Measurements from ENCODE around the gene CPA2.
"Not testable (repeated sequence)": the region's sequence is repeated elsewhere in the genome, so short reads cannot be mapped to it uniquely, and the experiment has no call there.

CPA2 gene

GRCh38 chr7:130303127-130303526 lies 36.5 kb downstream of the CPA2 start:
- TF ChIP-seq SPI1 (IDR thresholded peaks at IDR 0.05; ENCODE audit: low read depth, low read length) (no peak), TAF1 (IDR thresholded peaks at IDR 0.05; ENCODE audit: low read depth, low read length) (no peak), POLR2A (IDR thresholded peaks at IDR 0.05; ENCODE audit: low read depth, low read length) (no peak), POU2F2 (IDR thresholded peaks at IDR 0.05; ENCODE audit: low read depth, low read length) (no peak), POLR2AphosphoS5 (IDR thresholded peaks at IDR 0.05; ENCODE audit: low read depth, low read length) (no peak), PAX5 (IDR thresholded peaks at IDR 0.05; ENCODE audit: insufficient read depth, low read length, severe bottlenecking) (no peak)
- FAIRE-seq (no peak), DNase-seq (ENCODE audit: insufficient read length, low spot score) (no peak)

GRCh38 chr7:130303551-130303950 lies 36.9 kb downstream of the CPA2 start:
- no peak for TF ChIP-seq TAF1 (IDR thresholded peaks at IDR 0.05; ENCODE audit: low read depth, low read length)
- TF ChIP-seq SPI1 (IDR thresholded peaks at IDR 0.05; ENCODE audit: low read depth, low read length), result no peak
- no peak for TF ChIP-seq POLR2A (IDR thresholded peaks at IDR 0.05; ENCODE audit: low read depth, low read length)
- TF ChIP-seq POLR2AphosphoS5 (IDR thresholded peaks at IDR 0.05; ENCODE audit: low read depth, low read length), result no peak
- TF ChIP-seq PAX5 (IDR thresholded peaks at IDR 0.05; ENCODE audit: insufficient read depth, low read length, severe bottlenecking), result no peak
- FAIRE-seq (no peak), DNase-seq (ENCODE audit: insufficient read length, low spot score) (no peak)

GRCh38 chr7:130303982-130304381 lies 37.3 kb downstream of the CPA2 start:
- DNase-seq (ENCODE audit: insufficient read length, low spot score) (no peak), FAIRE-seq (no peak)
- TF ChIP-seq PAX5 (IDR thresholded peaks at IDR 0.05; ENCODE audit: insufficient read depth, low read length, severe bottlenecking) (no peak), TAF1 (IDR thresholded peaks at IDR 0.05; ENCODE audit: low read depth, low read length) (no peak), POLR2A (IDR thresholded peaks at IDR 0.05; ENCODE audit: low read depth, low read length) (no peak), POU2F2 (IDR thresholded peaks at IDR 0.05; ENCODE audit: low read depth, low read length) (no peak)

- DNase-seq (ENCODE audit: insufficient read length, low spot score), result no peak
- no peak for TF ChIP-seq POLR2A (IDR thresholded peaks at IDR 0.05; ENCODE audit: low read depth, low read length)
- no peak for TF ChIP-seq TAF1 (IDR thresholded peaks at IDR 0.05; ENCODE audit: low read depth, low read length)
- no peak for TF ChIP-seq PAX5 (IDR thresholded peaks at IDR 0.05; ENCODE audit: insufficient read depth, low read length, severe bottlenecking)
- TF ChIP-seq POU2F2 (IDR thresholded peaks at IDR 0.05; ENCODE audit: low read depth, low read length), result no peak
- no peak for TF ChIP-seq POLR2AphosphoS5 (IDR thresholded peaks at IDR 0.05; ENCODE audit: low read depth, low read length)
- TF ChIP-seq SPI1 (IDR thresholded peaks at IDR 0.05; ENCODE audit: low read depth, low read length), result no peak
- FAIRE-seq, result no peak
Measured at GRCh38 chr7:130304878-130305277, 38.2 kb downstream of the CPA2 start.

- DNase-seq (ENCODE audit: insufficient read length, low spot score), result no peak
- TF ChIP-seq POLR2AphosphoS5 (IDR thresholded peaks at IDR 0.05; ENCODE audit: low read depth, low read length) (no peak), POU2F2 (IDR thresholded peaks at IDR 0.05; ENCODE audit: low read depth, low read length) (no peak), POLR2A (IDR thresholded peaks at IDR 0.05; ENCODE audit: low read depth, low read length) (no peak), SPI1 (IDR thresholded peaks at IDR 0.05; ENCODE audit: low read depth, low read length) (no peak), PAX5 (IDR thresholded peaks at IDR 0.05; ENCODE audit: insufficient read depth, low read length, severe bottlenecking) (no peak), TAF1 (IDR thresholded peaks at IDR 0.05; ENCODE audit: low read depth, low read length) (no peak)
- no peak for FAIRE-seq
Measured at GRCh38 chr7:130305433-130306042, 38.9 kb downstream of the CPA2 start.

GRCh38 chr7:130309986-130310385 lies 43.3 kb downstream of the CPA2 start:
- peak; percentile 62 for FAIRE-seq
- DNase-seq (ENCODE audit: insufficient read length, low spot score), result no peak
- TF ChIP-seq POU2F2 (IDR thresholded peaks at IDR 0.05; ENCODE audit: low read depth, low read length) (peak; percentile 72), SPI1 (IDR thresholded peaks at IDR 0.05; ENCODE audit: low read depth, low read length) (peak; percentile 73), TAF1 (IDR thresholded peaks at IDR 0.05; ENCODE audit: low read depth, low read length) (no peak)

- no peak for DNase-seq (ENCODE audit: insufficient read length, low spot score)
- no peak for FAIRE-seq
Measured at GRCh38 chr7:130314305-130314704, 47.6 kb downstream of the CPA2 start.

GRCh38 chr7:130319541-130319940 lies 52.9 kb downstream of the CPA2 start:
- no peak for TF ChIP-seq POLR2A (IDR thresholded peaks at IDR 0.05; ENCODE audit: low read depth, low read length)
- TF ChIP-seq POLR2AphosphoS5 (IDR thresholded peaks at IDR 0.05; ENCODE audit: low read depth, low read length), result no peak
- no peak for TF ChIP-seq PAX5 (IDR thresholded peaks at IDR 0.05; ENCODE audit: insufficient read depth, low read length, severe bottlenecking)
- TF ChIP-seq SPI1 (IDR thresholded peaks at IDR 0.05; ENCODE audit: low read depth, low read length), result no peak
- no peak for TF ChIP-seq POU2F2 (IDR thresholded peaks at IDR 0.05; ENCODE audit: low read depth, low read length)
- TF ChIP-seq TAF1 (IDR thresholded peaks at IDR 0.05; ENCODE audit: low read depth, low read length), result no peak
- FAIRE-seq (no peak), DNase-seq (ENCODE audit: insufficient read length, low spot score) (no peak)

More at GRCh38 chr7:130314305-130314704, 47.6 kb downstream of the CPA2 start:
- TF ChIP-seq PAX5 (IDR thresholded peaks at IDR 0.05; ENCODE audit: insufficient read depth, low read length, severe bottlenecking), result no peak
- no peak for TF ChIP-seq SPI1 (IDR thresholded peaks at IDR 0.05; ENCODE audit: low read depth, low read length)
- TF ChIP-seq POLR2A (IDR thresholded peaks at IDR 0.05; ENCODE audit: low read depth, low read length), result no peak
- TF ChIP-seq POU2F2 (IDR thresholded peaks at IDR 0.05; ENCODE audit: low read depth, low read length), result no peak
- no peak for TF ChIP-seq TAF1 (IDR thresholded peaks at IDR 0.05; ENCODE audit: low read depth, low read length)
- no peak for TF ChIP-seq POLR2AphosphoS5 (IDR thresholded peaks at IDR 0.05; ENCODE audit: low read depth, low read length)

GRCh38 chr7:130321542-130322229 lies 55.0 kb downstream of the CPA2 start:
- not testable (repeated sequence) for FAIRE-seq; DNase-seq (ENCODE audit: insufficient read length, low spot score)

GRCh38 chr7:130322615-130323014 lies 56.0 kb downstream of the CPA2 start:
- no peak for DNase-seq (ENCODE audit: insufficient read length, low spot score)

More at GRCh38 chr7:130322615-130323014, 56.0 kb downstream of the CPA2 start:
- no peak for TF ChIP-seq POU2F2 (IDR thresholded peaks at IDR 0.05; ENCODE audit: low read depth, low read length)
- TF ChIP-seq POLR2A (IDR thresholded peaks at IDR 0.05; ENCODE audit: low read depth, low read length), result no peak
- TF ChIP-seq POLR2AphosphoS5 (IDR thresholded peaks at IDR 0.05; ENCODE audit: low read depth, low read length), result no peak
- no peak for TF ChIP-seq PAX5 (IDR thresholded peaks at IDR 0.05; ENCODE audit: insufficient read depth, low read length, severe bottlenecking)
- no peak for TF ChIP-seq TAF1 (IDR thresholded peaks at IDR 0.05; ENCODE audit: low read depth, low read length)
- no peak for TF ChIP-seq SPI1 (IDR thresholded peaks at IDR 0.05; ENCODE audit: low read depth, low read length)
- FAIRE-seq, result no peak
